Colonic mucosa (tissue), 4 donors: ENCODE measurements around the gene CEP19. TPM values are rescaled to one million over a fixed set of nuclear protein-coding genes. Genes with fewer than 3 reads are reported as not detected.
A peak's percentile ranks its signal among the peaks of the same experiment; 100 is the strongest.

Experiments
- DNase-seq: peaks from one replicate; pipeline ENCODE4 v3.0.0-alpha.2; 2020
- H3K27ac ChIP-seq: fragments of 200-600 bp; one replicate; pipeline ENCODE4 v1.8.0; 2021
- H3K27me3 ChIP-seq: fragments of 200-600 bp; one replicate; pipeline ENCODE4 v1.8.0; 2021
- H3K36me3 ChIP-seq: fragments of 200-600 bp; one replicate; pipeline ENCODE4 v1.8.0; 2021
- H3K4me1 ChIP-seq: fragments of 200-600 bp; one replicate; pipeline ENCODE4 v1.8.0; 2021; ENCODE audit warnings: mild to moderate bottlenecking
- H3K4me3 ChIP-seq: fragments of 200-600 bp; one replicate; pipeline ENCODE4 v1.8.0; 2021
- H3K9ac ChIP-seq, 2 donors: one replicate each; pipeline ENCODE4 v1.7.0; 2013; ENCODE audit warnings: control low read depth in 2 of 2, low read depth in 2 of 2, low read length in 2 of 2
- H3K9me3 ChIP-seq: fragments of 200-600 bp; one replicate; pipeline ENCODE4 v1.8.0; 2021
- CTCF ChIP-seq: fragments of 200-600 bp; IDR thresholded peaks from one replicate; pipeline ENCODE4 v1.8.0; 2022; ENCODE audit warnings: antibody characterized with exemption, mild to moderate bottlenecking
- intact Hi-C: fragments of 100-400 bp; cut with DNase I; formaldehyde crosslinking; loops from one replicate; pipeline ENCODE4 v1.14.1; 2022
- total RNA-seq, 2 donors: library from RNA; stranded (reverse); fragmentation: NEBNext Ultra II Directional in 1 of 2; extraction: Animal tissue kit (Norgen Biotek cat#: 25700) in 1 of 2; gene quantifications; one replicate each; pipeline ENCODE4 v1.2.1, GENCODE V29; 2021
- donor health status: healthy.
- donor health status: DM: no; HTN: no; CAD: no.
- donor health status: DM: no; HTN: no; CAD: no.

CEP19 gene
- total RNA-seq, 2 donors from 2014 or later: 0.56 to 0.89 TPM

DNA sequence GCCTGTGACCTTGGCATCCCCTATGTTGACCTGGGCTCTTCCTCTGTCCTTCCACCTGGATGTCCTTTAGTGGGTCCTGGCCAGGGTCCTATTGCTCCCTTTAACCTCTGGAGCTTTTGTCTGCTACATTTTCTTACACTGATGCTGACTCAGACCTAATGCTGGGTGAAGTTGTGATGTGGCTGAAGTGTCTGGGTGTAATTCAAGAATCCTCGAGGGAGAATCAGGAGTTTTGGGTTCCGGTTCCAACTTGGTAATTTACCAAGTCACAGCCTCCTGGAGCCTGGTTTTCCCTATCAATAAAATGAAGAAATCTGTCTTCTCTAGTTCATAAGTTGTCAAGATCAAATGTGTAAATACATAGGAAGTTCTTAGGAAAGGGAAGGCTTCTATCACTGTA is 25.6 kb downstream of the CEP19 start:
- TF ChIP-seq CTCF: no peak
- DNase-seq: no peak
- Histone ChIP-seq H3K9me3 (no peaks in the 10 kb centered on the region), H3K27ac (no peak overlapping the region), H3K36me3 (no peaks in the 10 kb centered on the region), H3K9ac (peak overlapping the region in 1 of 2 donors; percentile 3), H3K27me3 (no peaks in the 10 kb centered on the region), H3K4me1 (no peaks in the 10 kb centered on the region), H3K4me3 (no peak overlapping the region)
- intact Hi-C loops: no loop called here

GRCh38 chr3:196684548-196685407 is 27.3 kb downstream of the CEP19 start:
- Histone ChIP-seq H3K27ac (no peak overlapping the region), H3K4me3 (no peak overlapping the region), H3K9ac (peak overlapping the region in 1 of 2 donors; percentile 6), H3K9me3 (no peaks in the 10 kb centered on the region), H3K4me1 (no peaks in the 10 kb centered on the region), H3K36me3 (no peaks in the 10 kb centered on the region), H3K27me3 (no peaks in the 10 kb centered on the region)
- intact Hi-C loops: loop anchor here (2.0 kb wide), 1 partner anchor 76 kb away; no protein-coding TSS in a partner anchor
- peak; percentile 93 for TF ChIP-seq CTCF
- DNase-seq: peak; percentile 75

- Histone ChIP-seq H3K27me3 (no peaks in the 10 kb centered on the region), H3K9ac (no peak overlapping the region), H3K4me3 (no peak overlapping the region), H3K27ac (no peak overlapping the region), H3K4me1 (no peaks in the 10 kb centered on the region), H3K36me3 (no peaks in the 10 kb centered on the region), H3K9me3 (no peaks in the 10 kb centered on the region)
- DNase-seq: no peak
- no peak for TF ChIP-seq CTCF
- intact Hi-C loops: no loop called here
Observed at GRCh38 chr3:196677931-196678330, 34.1 kb downstream of the CEP19 start.

DNA sequence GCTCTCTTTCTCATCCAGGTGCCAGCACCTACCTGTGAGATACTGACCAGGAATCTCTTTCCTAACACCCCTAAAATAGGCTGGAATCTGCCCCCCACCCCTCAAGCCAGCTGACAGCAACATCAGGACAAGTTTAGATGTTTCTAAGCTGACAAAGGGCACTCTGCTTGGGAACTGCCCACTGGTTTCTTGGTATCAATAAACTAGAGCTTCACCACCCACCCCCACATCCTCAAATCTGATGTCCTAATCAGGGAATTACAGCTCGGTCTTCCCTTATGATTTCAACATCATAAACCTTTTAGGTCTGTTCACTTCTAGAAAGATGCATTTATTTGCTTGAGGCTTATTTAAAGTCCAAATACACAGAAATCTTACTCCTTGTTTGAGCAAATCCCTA is 34.7 kb downstream of the CEP19 start:
- Histone ChIP-seq H3K27me3 (no peaks in the 10 kb centered on the region), H3K9ac (no peak overlapping the region), H3K27ac (no peak overlapping the region), H3K4me3 (no peak overlapping the region), H3K4me1 (no peaks in the 10 kb centered on the region), H3K36me3 (no peaks in the 10 kb centered on the region), H3K9me3 (no peaks in the 10 kb centered on the region)
- intact Hi-C loops: no loop called here
- DNase-seq: no peak
- no peak for TF ChIP-seq CTCF

- no peak overlapping the region for H3K9ac ChIP-seq
- intact Hi-C loops: no loop called here
- no peak for DNase-seq
- no peaks in the 10 kb centered on the region for H3K4me1 ChIP-seq
- no peaks in the 10 kb centered on the region for H3K27me3 ChIP-seq
- no peaks in the 10 kb centered on the region for H3K36me3 ChIP-seq
- no peak for TF ChIP-seq CTCF
- no peaks in the 10 kb centered on the region for H3K9me3 ChIP-seq
- no peak overlapping the region for H3K27ac ChIP-seq
- no peak overlapping the region for H3K4me3 ChIP-seq
Observed at GRCh38 chr3:196673632-196674031, 38.4 kb downstream of the CEP19 start.
